Effector memory CD8-positive, alpha-beta T cell (primary cell): Measurements from ENCODE around the gene ZCCHC7.
"Not testable (repeated sequence)": the region's sequence is repeated elsewhere in the genome, so short reads cannot be mapped to it uniquely, and the experiment has no call there.

ENCODE experiments used
- ATAC-seq: fragments of 150-1000 bp; cut with Tn5 transposase; replicated peaks from 2 replicates; pipeline ENCODE4 v1.10.0; 2021; ENCODE audit warnings: mild to moderate bottlenecking, moderate library complexity
- DNase-seq, 3 experiments: peaks; one replicate each; pipeline ENCODE4 v3.0.0; 2021
- H3K27ac Mint-ChIP-seq, 2 donors: one replicate each; pipeline ENCODE4 v1.8.0; 2022; ENCODE audit warnings: mild to moderate bottlenecking in 2 of 2, mixed read lengths in 2 of 2, moderate library complexity in 2 of 2
- H3K27me3 Mint-ChIP-seq, 2 donors: one replicate each; pipeline ENCODE4 v1.8.0; 2022; ENCODE audit warnings: mixed read lengths in 2 of 2
- H3K36me3 Mint-ChIP-seq: one replicate; pipeline ENCODE4 v1.8.0; 2022; ENCODE audit warnings: mild to moderate bottlenecking, moderate library complexity, mixed read lengths; ENCODE audit not compliant: insufficient read depth
- H3K4me1 Mint-ChIP-seq, 2 donors: one replicate each; pipeline ENCODE4 v1.8.0; 2022; ENCODE audit warnings: low read depth in 2 of 2, mixed read lengths in 2 of 2
- H3K4me3 Mint-ChIP-seq, 2 donors: one replicate each; pipeline ENCODE4 v1.8.0; 2022; ENCODE audit warnings: mild to moderate bottlenecking in 2 of 2, mixed read lengths in 2 of 2, moderate library complexity in 2 of 2
- H3K9me3 Mint-ChIP-seq, 2 donors: one replicate each; pipeline ENCODE4 v1.8.0; 2022; ENCODE audit warnings: mixed read lengths in 2 of 2

Gene ZCCHC7

GRCh38 chr9:37295796-37296195, 175.4 kb downstream of the ZCCHC7 start:
- no peaks in the 10 kb centered on the region for H3K36me3 Mint-ChIP-seq
- H3K27ac Mint-ChIP-seq = no peak overlapping the region
- H3K27me3 Mint-ChIP-seq = no peaks in the 10 kb centered on the region
- ATAC-seq (no peak), DNase-seq (no peak)
- no peaks in the 10 kb centered on the region for H3K9me3 Mint-ChIP-seq
- H3K4me3 Mint-ChIP-seq = no peak overlapping the region
- peaks cover 14 to 42% of the 10 kb centered on the region in 2 donors for H3K4me1 Mint-ChIP-seq

GRCh38 chr9:37297592-37297991, 177.2 kb downstream of the ZCCHC7 start:
- DNase-seq (no peak), ATAC-seq (no peak)
- H3K36me3 Mint-ChIP-seq = no peaks in the 10 kb centered on the region
- H3K4me1 Mint-ChIP-seq = peaks cover 25 to 56% of the 10 kb centered on the region in 2 donors
- no peaks in the 10 kb centered on the region for H3K27me3 Mint-ChIP-seq
- no peak overlapping the region for H3K4me3 Mint-ChIP-seq
- no peaks in the 10 kb centered on the region for H3K9me3 Mint-ChIP-seq
- no peak overlapping the region for H3K27ac Mint-ChIP-seq

DNA sequence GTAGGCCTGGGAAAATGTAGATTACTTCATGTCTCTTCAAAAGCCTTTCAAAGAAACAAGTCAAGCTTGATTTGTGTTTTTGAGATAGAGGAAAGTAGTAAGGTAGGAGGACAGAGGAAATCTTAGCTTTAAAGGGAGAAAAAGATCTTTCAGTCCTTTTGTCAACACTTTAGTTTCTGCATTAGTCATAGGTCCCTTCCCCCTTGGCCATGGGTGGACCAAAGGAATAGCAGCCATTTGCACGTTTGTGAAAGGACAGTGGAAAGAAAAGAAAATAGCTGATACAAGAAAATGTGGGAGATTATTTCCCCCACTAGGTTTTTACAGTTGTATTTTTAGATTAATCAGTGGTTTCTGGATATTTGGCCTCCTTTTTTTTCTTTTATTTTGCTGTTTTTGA, 180.2 kb downstream of the ZCCHC7 start:
- Mint-ChIP-seq H3K4me3 (no peak overlapping the region), H3K27ac (peak overlapping the region; percentile 35 to 82), H3K27me3 (no peaks in the 10 kb centered on the region), H3K4me1 (peaks cover 30 to 62% of the 10 kb centered on the region in 2 donors), H3K36me3 (peaks cover 19% of the 10 kb centered on the region), H3K9me3 (no peaks in the 10 kb centered on the region)
- no peak for DNase-seq
- ATAC-seq = no peak

GRCh38 chr9:37301042-37301853, 180.9 kb downstream of the ZCCHC7 start:
- Mint-ChIP-seq H3K27me3 (no peaks in the 10 kb centered on the region), H3K36me3 (peaks cover 20% of the 10 kb centered on the region), H3K4me1 (peaks cover 29 to 56% of the 10 kb centered on the region in 2 donors), H3K27ac (peak overlapping the region; percentile 35 to 82), H3K9me3 (no peaks in the 10 kb centered on the region), H3K4me3 (peak overlapping the region; percentile 62 to 65)
- DNase-seq (no peak), ATAC-seq (no peak)

GRCh38 chr9:37301854-37302172, 181.4 kb downstream of the ZCCHC7 start:
- H3K4me3 Mint-ChIP-seq = peak overlapping the region; percentile 62 to 65
- peak overlapping the region; percentile 35 to 82 for H3K27ac Mint-ChIP-seq

GRCh38 chr9:37302277-37302676, 181.9 kb downstream of the ZCCHC7 start:
- no peaks in the 10 kb centered on the region for H3K9me3 Mint-ChIP-seq
- ATAC-seq = peak; percentile 97
- H3K4me3 Mint-ChIP-seq = peak overlapping the region; percentile 62 to 65
- peak overlapping the region; percentile 35 to 82 for H3K27ac Mint-ChIP-seq
- H3K4me1 Mint-ChIP-seq = peaks cover 29 to 53% of the 10 kb centered on the region in 2 donors
- peak in 2 of 3 experiments; percentile 24 to 37 for DNase-seq
- peaks cover 28% of the 10 kb centered on the region for H3K36me3 Mint-ChIP-seq
- no peaks in the 10 kb centered on the region for H3K27me3 Mint-ChIP-seq

More at GRCh38 chr9:37301854-37302172, 181.4 kb downstream of the ZCCHC7 start:
- Mint-ChIP-seq H3K27me3 (no peaks in the 10 kb centered on the region), H3K36me3 (peaks cover 25% of the 10 kb centered on the region), H3K4me1 (peaks cover 29 to 53% of the 10 kb centered on the region in 2 donors), H3K9me3 (no peaks in the 10 kb centered on the region)
- ATAC-seq = no peak
- DNase-seq = no peak

DNA sequence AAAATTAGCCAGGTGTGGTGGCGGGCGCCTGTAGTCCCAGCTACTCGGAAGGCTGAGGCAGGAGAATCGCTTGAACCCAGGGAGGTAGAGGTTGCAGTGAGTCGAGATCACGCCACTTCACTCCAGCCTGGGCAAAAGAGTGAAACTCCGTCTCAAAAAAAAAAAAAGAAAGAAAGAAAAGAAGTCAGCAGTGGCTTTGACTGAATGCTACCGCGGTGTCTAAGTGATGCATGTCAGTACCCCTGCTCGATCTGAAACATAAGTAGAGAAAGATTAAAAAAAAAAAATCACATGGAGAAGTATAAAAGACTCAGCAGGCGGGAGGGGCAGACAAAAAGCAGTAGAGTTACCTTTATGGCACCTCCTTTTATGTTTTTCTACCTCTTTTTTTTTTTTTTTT, 182.9 kb downstream of the ZCCHC7 start:
- not testable (repeated sequence) for H3K27me3 Mint-ChIP-seq, ATAC-seq, DNase-seq, H3K9me3 Mint-ChIP-seq
- H3K4me3 Mint-ChIP-seq = peak overlapping the region; percentile 62 to 65
- H3K4me1 Mint-ChIP-seq = peaks cover 29 to 53% of the 10 kb centered on the region in 2 donors
- peaks cover 33% of the 10 kb centered on the region for H3K36me3 Mint-ChIP-seq
- H3K27ac Mint-ChIP-seq = peak overlapping the region in 1 of 2 donors; percentile 51

- peaks cover 5 to 11% of the 10 kb centered on the region in 2 donors for H3K4me1 Mint-ChIP-seq
- H3K4me3 Mint-ChIP-seq = no peak overlapping the region
- H3K36me3 Mint-ChIP-seq = peaks cover 28% of the 10 kb centered on the region
- ATAC-seq (no peak), DNase-seq (no peak)
- H3K9me3 Mint-ChIP-seq = no peaks in the 10 kb centered on the region
- no peaks in the 10 kb centered on the region for H3K27me3 Mint-ChIP-seq
- no peak overlapping the region for H3K27ac Mint-ChIP-seq
Observed at GRCh38 chr9:37309136-37309535, 188.8 kb downstream of the ZCCHC7 start.

DNA sequence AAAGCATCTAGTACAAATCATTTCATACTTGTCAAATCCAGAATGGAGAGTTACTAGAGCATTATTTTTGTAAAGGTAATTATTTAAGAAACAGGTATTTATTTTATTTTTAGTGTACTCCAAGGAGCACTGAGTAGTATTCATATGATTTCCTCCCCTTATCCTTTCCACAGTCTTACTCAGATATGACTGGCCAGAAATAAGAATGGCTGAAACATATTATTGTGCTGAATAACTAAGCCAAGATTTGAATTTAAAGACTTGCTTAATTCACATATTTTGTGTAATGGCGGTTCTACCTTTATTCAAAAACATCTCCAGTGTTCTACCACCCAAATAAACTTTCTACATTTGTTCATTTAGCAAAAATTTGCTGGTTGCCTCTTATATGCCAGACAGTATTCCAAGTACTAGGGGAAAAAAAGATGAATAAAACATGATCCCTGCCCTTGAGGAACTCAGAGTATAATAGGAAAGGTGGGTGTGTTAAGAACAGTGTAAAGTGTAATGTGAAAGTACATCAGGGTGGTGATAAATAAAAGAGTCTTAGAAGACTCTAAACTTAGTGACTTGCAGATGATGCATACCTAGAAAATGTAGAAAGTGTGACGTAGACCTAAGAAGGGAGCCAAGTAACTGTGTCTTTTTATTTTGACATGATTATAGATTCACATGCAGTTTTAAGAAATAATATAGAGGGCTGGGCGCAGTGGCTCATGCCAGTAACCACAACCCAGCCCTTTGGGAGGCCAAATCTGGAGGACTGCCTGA, 191.7 kb downstream of the ZCCHC7 start:
- ATAC-seq (no peak), DNase-seq (no peak)
- Mint-ChIP-seq H3K4me1 (no peaks in the 10 kb centered on the region), H3K27me3 (no peaks in the 10 kb centered on the region), H3K36me3 (peaks cover 6% of the 10 kb centered on the region), H3K9me3 (no peaks in the 10 kb centered on the region), H3K27ac (no peak overlapping the region), H3K4me3 (no peak overlapping the region)

GRCh38 chr9:37324261-37324683, 203.9 kb downstream of the ZCCHC7 start:
- Mint-ChIP-seq H3K36me3 (peaks cover 3% of the 10 kb centered on the region), H3K4me3 (no peak overlapping the region), H3K4me1 (peaks cover 5 to 9% of the 10 kb centered on the region in 2 donors), H3K27me3 (no peaks in the 10 kb centered on the region), H3K27ac (peak overlapping the region in 1 of 2 donors; percentile 39), H3K9me3 (no peaks in the 10 kb centered on the region)
- ATAC-seq (peak; percentile 54), DNase-seq (no peak)

GRCh38 chr9:37324691-37325490, 204.5 kb downstream of the ZCCHC7 start:
- ATAC-seq (peak; percentile 14), DNase-seq (no peak)
- no peaks in the 10 kb centered on the region for H3K9me3 Mint-ChIP-seq
- peaks cover 5 to 9% of the 10 kb centered on the region in 2 donors for H3K4me1 Mint-ChIP-seq
- no peaks in the 10 kb centered on the region for H3K27me3 Mint-ChIP-seq
- H3K4me3 Mint-ChIP-seq = no peak overlapping the region
- peak overlapping the region in 1 of 2 donors; percentile 39 for H3K27ac Mint-ChIP-seq
- H3K36me3 Mint-ChIP-seq = peaks cover 3% of the 10 kb centered on the region

GRCh38 chr9:37325778-37326177, 205.4 kb downstream of the ZCCHC7 start:
- DNase-seq = no peak
- H3K27ac Mint-ChIP-seq = no peak overlapping the region
- no peak for ATAC-seq
- H3K36me3 Mint-ChIP-seq = peaks cover 3% of the 10 kb centered on the region
- H3K27me3 Mint-ChIP-seq = no peaks in the 10 kb centered on the region
- no peak overlapping the region for H3K4me3 Mint-ChIP-seq
- H3K9me3 Mint-ChIP-seq = no peaks in the 10 kb centered on the region
- peaks cover 5 to 9% of the 10 kb centered on the region in 2 donors for H3K4me1 Mint-ChIP-seq

DNA sequence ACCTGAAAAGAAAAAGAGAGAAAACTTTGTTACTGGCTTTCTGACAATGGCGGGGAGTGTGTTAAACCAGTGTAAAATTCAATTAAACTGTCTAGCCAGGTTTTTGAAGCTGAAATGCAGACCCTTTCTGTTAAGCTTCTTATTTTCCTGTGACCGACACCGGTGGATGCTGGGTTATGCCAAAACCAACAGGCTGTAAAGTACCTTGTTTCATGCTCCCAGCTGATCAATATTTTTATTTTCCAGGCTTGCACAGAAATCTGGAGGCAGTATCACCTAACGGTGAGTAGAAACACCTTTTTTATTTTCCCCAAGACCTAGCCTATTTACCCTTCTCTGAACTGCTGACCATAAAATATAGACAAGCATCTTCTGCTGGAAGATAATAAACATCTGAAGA, 207.2 kb downstream of the ZCCHC7 start:
- H3K27me3 Mint-ChIP-seq = no peaks in the 10 kb centered on the region
- H3K4me3 Mint-ChIP-seq = no peak overlapping the region
- peaks cover 3% of the 10 kb centered on the region for H3K36me3 Mint-ChIP-seq
- no peaks in the 10 kb centered on the region for H3K9me3 Mint-ChIP-seq
- DNase-seq (no peak), ATAC-seq (no peak)
- no peak overlapping the region for H3K27ac Mint-ChIP-seq
- H3K4me1 Mint-ChIP-seq = peaks cover 5 to 9% of the 10 kb centered on the region in 2 donors
